HepG2 (cell line): Measurements from ENCODE around the gene TAS1R3. TPM values are rescaled to one million over a fixed set of nuclear protein-coding genes. Genes with fewer than 3 reads are reported as not detected.

ENCODE experiments used
- CCDC6 ChIP-seq: sonication (generic); formaldehyde crosslinking; IDR thresholded peaks from 2 replicates; pipeline ENCODE4 v1.8.1; 2022; ENCODE audit warnings: mild to moderate bottlenecking, missing genetic modification reagents, moderate library complexity
- GFI1 ChIP-seq: sonication (generic); formaldehyde crosslinking; IDR thresholded peaks from 2 replicates; pipeline ENCODE4 v1.5.0; 2020; ENCODE audit warnings: missing genetic modification reagents, mild to moderate bottlenecking, borderline replicate concordance
- KDM4B ChIP-seq: sonication (generic); formaldehyde crosslinking; IDR thresholded peaks from 2 replicates; pipeline ENCODE4 v1.4.0; 2020; ENCODE audit warnings: missing genetic modification reagents
- NCOA1 ChIP-seq: sonication (generic); formaldehyde crosslinking; IDR thresholded peaks from 2 replicates; pipeline ENCODE4 v1.9.0; 2021; ENCODE audit warnings: missing genetic modification reagents
- RARA ChIP-seq: IDR thresholded peaks from 2 replicates; pipeline ENCODE4 v1.6.1; 2016; ENCODE audit warnings: missing genetic modification reagents, missing compliant biosample characterization
- SMAD3 ChIP-seq: sonication (generic); formaldehyde crosslinking; IDR thresholded peaks from 2 replicates; pipeline ENCODE4 v1.4.0; 2020; ENCODE audit warnings: missing genetic modification reagents
- SRSF4 ChIP-seq: fragments of 200-400 bp; formaldehyde crosslinking; IDR thresholded peaks from one replicate; pipeline ENCODE4 v1.6.1; 2018; ENCODE audit warnings: mild to moderate bottlenecking, low read depth, low read length, moderate library complexity; ENCODE audit not compliant: poor library complexity, severe bottlenecking
- ZBTB7B ChIP-seq: sonication (generic); formaldehyde crosslinking; IDR thresholded peaks from 2 replicates; pipeline ENCODE4 v1.4.0; 2020; ENCODE audit warnings: missing genetic modification reagents
- ZNF430 ChIP-seq: sonication (generic); formaldehyde crosslinking; IDR thresholded peaks from 2 replicates; pipeline ENCODE4 v1.9.0; 2021; ENCODE audit warnings: mild to moderate bottlenecking, missing genetic modification reagents
- ZNF569 ChIP-seq: sonication (generic); formaldehyde crosslinking; IDR thresholded peaks from 2 replicates; pipeline ENCODE4 v1.5.0; 2020; ENCODE audit warnings: mild to moderate bottlenecking, missing genetic modification reagents, moderate library complexity, borderline replicate concordance
- ZNF605 ChIP-seq: sonication (generic); formaldehyde crosslinking; IDR thresholded peaks from 2 replicates; pipeline ENCODE4 v1.8.0; 2022; ENCODE audit warnings: mild to moderate bottlenecking, missing genetic modification reagents
- ZNF607 ChIP-seq: sonication (generic); formaldehyde crosslinking; IDR thresholded peaks from 2 replicates; pipeline ENCODE4 v1.5.1; 2020; ENCODE audit warnings: missing genetic modification reagents, mild to moderate bottlenecking, borderline replicate concordance
- ZSCAN20 ChIP-seq: sonication (generic); formaldehyde crosslinking; IDR thresholded peaks from 2 replicates; pipeline ENCODE4 v1.4.0; 2020; ENCODE audit warnings: missing genetic modification reagents, mild to moderate bottlenecking, borderline replicate concordance
- polyA plus RNA-seq, 8 experiments: library from polyadenylated mRNA; depleted of rRNA in 3 of 8; stranded (reverse) in 7 of 8; unstranded in 1 of 8; fragments of >200 nt; fragmentation: Illumina TruSeq in 4 of 8; extraction: Trizol in 4 of 8; gene quantifications; 2 replicates each; pipeline versions ENCODE4 v1.2.1 to v1.2.3, GENCODE V29; 2011 to 2016; ENCODE audit warnings: low read depth in 4 of 8, missing spikeins in 1 of 8, mixed read lengths in 1 of 8; ENCODE audit not compliant: insufficient read depth in 1 of 8
- total RNA-seq, 5 experiments: library from RNA; depleted of rRNA; stranded (reverse); fragments of >200 nt; fragmentation: Illumina TruSeq; extraction: Trizol; gene quantifications; 2 replicates each; pipeline ENCODE4 v1.2.3, GENCODE V29; 2016; ENCODE audit warnings: low read depth in 1 of 5
- TF ChIP-seq, protein P1 (sequence below): sonication (generic); formaldehyde crosslinking; IDR thresholded peaks from 2 replicates; pipeline ENCODE4 v1.4.0; 2020; ENCODE audit warnings: missing genetic modification reagents, borderline replicate concordance
- TF ChIP-seq, protein P2 (sequence below): sonication (generic); formaldehyde crosslinking; IDR thresholded peaks from 2 replicates; pipeline ENCODE4 v1.5.0; 2020; ENCODE audit warnings: missing genetic modification reagents
- TF ChIP-seq, protein P3 (sequence below): sonication (generic); formaldehyde crosslinking; IDR thresholded peaks from 2 replicates; pipeline ENCODE4 v1.5.1; 2020; ENCODE audit warnings: mild to moderate bottlenecking, missing genetic modification reagents, moderate library complexity
- TF ChIP-seq, protein P4 (sequence below): IDR thresholded peaks from 2 replicates; pipeline ENCODE4 v1.6.1; 2016; ENCODE audit warnings: control low read depth

The TAS1R3 gene
- total and polyA plus RNA-seq, 2 of the 13 experiments (the other 11 are each of a cell fraction or from before 2014, with no cell fraction given) = 0.13 to 0.15 TPM

DNA sequence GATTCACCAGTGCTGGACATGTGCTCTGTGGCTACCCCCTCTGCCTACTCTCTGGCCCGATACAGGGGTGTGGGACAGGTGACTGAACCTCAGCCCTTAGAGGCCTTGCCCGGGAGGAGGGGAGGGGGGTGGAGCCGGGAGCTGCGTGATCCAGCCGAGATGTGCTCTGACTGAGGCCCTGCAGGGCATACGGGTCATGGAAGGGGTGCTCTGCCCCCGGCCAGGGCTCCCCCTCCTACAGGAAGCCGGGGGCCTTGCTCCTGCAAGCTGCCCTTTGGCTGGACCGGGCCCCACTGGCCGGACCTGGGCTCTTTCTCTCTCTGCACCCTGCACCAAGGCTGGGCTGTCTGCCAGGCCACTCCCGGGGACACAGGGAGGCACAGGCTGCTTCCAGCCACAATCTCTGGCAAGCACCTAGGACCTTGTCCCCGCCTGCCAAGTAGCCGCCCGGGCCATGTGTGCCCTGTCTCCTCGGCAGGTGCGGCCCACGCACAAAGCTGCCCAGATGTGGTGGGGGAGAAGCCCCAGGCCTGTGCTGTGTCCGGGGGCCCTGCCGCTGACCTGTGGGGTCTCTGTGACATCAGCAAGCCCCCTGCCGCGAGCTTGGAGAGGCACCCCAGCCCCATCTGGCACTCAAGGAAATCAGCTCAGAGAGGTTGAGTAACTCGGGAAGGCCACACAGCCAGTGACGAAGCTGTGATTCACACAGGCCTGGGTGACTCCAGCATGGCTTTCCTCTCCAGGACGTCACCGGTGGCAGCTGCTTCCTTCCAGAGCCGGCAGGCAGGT lies 49.4 kb upstream of the TAS1R3 start (continued):
- TF ChIP-seq ZNF430 (CRISPR knock-in tag) = peak; percentile 86; the same call in 1 of the 2 replicates
- 0 out of 2 replicates have a peak, but pooled peaks have one; percentile 24 for TF ChIP-seq ZNF607 (CRISPR knock-in tag)
- peak; percentile 48 for TF ChIP-seq ZNF605 (CRISPR knock-in tag)
- no peak for TF ChIP-seq ZNF569 (CRISPR knock-in tag)
- peak; percentile 68; the same call in 1 of the 2 replicates for TF ChIP-seq GFI1 (CRISPR knock-in tag)
- TF ChIP-seq, protein P1, sequence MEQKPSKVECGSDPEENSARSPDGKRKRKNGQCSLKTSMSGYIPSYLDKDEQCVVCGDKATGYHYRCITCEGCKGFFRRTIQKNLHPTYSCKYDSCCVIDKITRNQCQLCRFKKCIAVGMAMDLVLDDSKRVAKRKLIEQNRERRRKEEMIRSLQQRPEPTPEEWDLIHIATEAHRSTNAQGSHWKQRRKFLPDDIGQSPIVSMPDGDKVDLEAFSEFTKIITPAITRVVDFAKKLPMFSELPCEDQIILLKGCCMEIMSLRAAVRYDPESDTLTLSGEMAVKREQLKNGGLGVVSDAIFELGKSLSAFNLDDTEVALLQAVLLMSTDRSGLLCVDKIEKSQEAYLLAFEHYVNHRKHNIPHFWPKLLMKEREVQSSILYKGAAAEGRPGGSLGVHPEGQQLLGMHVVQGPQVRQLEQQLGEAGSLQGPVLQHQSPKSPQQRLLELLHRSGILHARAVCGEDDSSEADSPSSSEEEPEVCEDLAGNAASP (CRISPR knock-in tag) = 0 out of 2 replicates have a peak, but pooled peaks have one; percentile 8
- TF ChIP-seq ZBTB7B (CRISPR knock-in tag) = peak; percentile 78; the same call in 1 of the 2 replicates
- no peak for TF ChIP-seq SMAD3
- no peak for TF ChIP-seq SRSF4
- TF ChIP-seq, protein P2, sequence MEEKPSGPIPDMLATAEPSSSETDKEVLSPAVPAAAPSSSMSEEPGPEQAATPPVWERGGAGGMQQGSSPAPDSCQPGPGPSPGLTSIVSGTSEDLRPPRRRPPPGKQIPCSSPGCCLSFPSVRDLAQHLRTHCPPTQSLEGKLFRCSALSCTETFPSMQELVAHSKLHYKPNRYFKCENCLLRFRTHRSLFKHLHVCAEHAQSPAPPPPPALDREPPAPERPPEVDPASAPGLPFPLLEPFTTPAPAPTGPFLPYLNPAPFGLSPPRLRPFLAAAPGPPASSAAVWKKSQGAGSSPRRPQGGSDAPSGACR (CRISPR knock-in tag) = peak; percentile 34; the same call in 1 of the 2 replicates
- TF ChIP-seq NCOA1 (CRISPR knock-in tag) = peak; percentile 69; the same call in 1 of the 2 replicates
- TF ChIP-seq CCDC6 (CRISPR knock-in tag) = no peak
- no peak for TF ChIP-seq KDM4B (CRISPR knock-in tag)
- TF ChIP-seq, protein P3, sequence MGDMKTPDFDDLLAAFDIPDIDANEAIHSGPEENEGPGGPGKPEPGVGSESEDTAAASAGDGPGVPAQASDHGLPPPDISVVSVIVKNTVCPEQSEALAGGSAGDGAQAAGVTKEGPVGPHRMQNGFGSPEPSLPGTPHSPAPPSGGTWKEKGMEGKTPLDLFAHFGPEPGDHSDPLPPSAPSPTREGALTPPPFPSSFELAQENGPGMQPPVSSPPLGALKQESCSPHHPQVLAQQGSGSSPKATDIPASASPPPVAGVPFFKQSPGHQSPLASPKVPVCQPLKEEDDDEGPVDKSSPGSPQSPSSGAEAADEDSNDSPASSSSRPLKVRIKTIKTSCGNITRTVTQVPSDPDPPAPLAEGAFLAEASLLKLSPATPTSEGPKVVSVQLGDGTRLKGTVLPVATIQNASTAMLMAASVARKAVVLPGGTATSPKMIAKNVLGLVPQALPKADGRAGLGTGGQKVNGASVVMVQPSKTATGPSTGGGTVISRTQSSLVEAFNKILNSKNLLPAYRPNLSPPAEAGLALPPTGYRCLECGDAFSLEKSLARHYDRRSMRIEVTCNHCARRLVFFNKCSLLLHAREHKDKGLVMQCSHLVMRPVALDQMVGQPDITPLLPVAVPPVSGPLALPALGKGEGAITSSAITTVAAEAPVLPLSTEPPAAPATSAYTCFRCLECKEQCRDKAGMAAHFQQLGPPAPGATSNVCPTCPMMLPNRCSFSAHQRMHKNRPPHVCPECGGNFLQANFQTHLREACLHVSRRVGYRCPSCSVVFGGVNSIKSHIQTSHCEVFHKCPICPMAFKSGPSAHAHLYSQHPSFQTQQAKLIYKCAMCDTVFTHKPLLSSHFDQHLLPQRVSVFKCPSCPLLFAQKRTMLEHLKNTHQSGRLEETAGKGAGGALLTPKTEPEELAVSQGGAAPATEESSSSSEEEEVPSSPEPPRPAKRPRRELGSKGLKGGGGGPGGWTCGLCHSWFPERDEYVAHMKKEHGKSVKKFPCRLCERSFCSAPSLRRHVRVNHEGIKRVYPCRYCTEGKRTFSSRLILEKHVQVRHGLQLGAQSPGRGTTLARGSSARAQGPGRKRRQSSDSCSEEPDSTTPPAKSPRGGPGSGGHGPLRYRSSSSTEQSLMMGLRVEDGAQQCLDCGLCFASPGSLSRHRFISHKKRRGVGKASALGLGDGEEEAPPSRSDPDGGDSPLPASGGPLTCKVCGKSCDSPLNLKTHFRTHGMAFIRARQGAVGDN (CRISPR knock-in tag) = peak; percentile 92
- TF ChIP-seq, protein P4, sequence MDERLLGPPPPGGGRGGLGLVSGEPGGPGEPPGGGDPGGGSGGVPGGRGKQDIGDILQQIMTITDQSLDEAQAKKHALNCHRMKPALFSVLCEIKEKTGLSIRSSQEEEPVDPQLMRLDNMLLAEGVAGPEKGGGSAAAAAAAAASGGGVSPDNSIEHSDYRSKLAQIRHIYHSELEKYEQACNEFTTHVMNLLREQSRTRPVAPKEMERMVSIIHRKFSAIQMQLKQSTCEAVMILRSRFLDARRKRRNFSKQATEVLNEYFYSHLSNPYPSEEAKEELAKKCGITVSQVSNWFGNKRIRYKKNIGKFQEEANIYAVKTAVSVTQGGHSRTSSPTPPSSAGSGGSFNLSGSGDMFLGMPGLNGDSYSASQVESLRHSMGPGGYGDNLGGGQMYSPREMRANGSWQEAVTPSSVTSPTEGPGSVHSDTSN = no peak
- TF ChIP-seq ZSCAN20 (CRISPR knock-in tag) = no peak
- TF ChIP-seq RARA (CRISPR knock-in tag) = peak; percentile 70; the same call in 1 of the 2 replicates
